K562 (cell line): ENCODE data around the gene PARD3. TPM values are rescaled to one million over a fixed set of nuclear protein-coding genes. Genes with fewer than 3 reads are reported as not detected.

Source experiments
- ATAC-seq: fragments of 200-7000 bp; cut with Tn5 transposase; 3 replicates; pipeline ENCODE4 v1.9.1; 2020; ENCODE audit warnings: moderate library complexity
- BruUV-seq: library from RNA; stranded (reverse); fragments of 400-500 nt; replicated peaks from 2 replicates; lab custom pipeline; 2021; lab: Mats Ljungman, UMichigan
- CTCF ChIA-PET: fragments of 300-600 bp; formaldehyde crosslinking; extraction: SDS; loops from one replicate; lab custom pipeline; 2021; ENCODE audit warnings: low intra/inter-chr PET ratio; lab: Yijun Ruan, JAX
- POLR2A ChIA-PET: fragments of 300-600, 350-650 bp; sonication (Branson Sonifier 250); formaldehyde crosslinking; extraction: SDS; loops from one replicate; lab custom pipeline; 2021; ENCODE audit warnings: antibody characterized with exemption, inconsistent platforms; lab: Yijun Ruan, JAX
- DNase-seq, 4 experiments: peaks; one replicate each; pipeline versions ENCODE4 v3.0.0 to v3.0.0-alpha.2; 2011 to 2018; ENCODE audit warnings: low spot score in 3 of 4, mixed read lengths in 3 of 4; ENCODE audit errors: extremely low read depth in 1 of 4
- FAIRE-seq: peaks from 2 replicates; lab custom pipeline; 2011; peaks lifted over from hg19 to GRCh38; lab: Jason Lieb, UNC
- H2AFZ ChIP-seq: 2 replicates; pipeline ENCODE4 v1.6.0; 2011; ENCODE audit warnings: low read depth, low read length, control low read depth, inconsistent platforms
- H3K27ac ChIP-seq: fragments of 200-600 bp; 3 replicates; pipeline ENCODE4 v1.8.0; 2011; ENCODE audit warnings: low read depth, mild to moderate bottlenecking, control low read depth, inconsistent platforms, low read length, moderate library complexity, mixed read lengths; ENCODE audit errors: extremely low read depth
- H3K27me3 ChIP-seq, 2 experiments: fragments of 300-600 bp in 1 of 2; 2 replicates in 1 of 2; 3 replicates in 1 of 2; pipeline versions ENCODE4 v1.6.0 to v1.8.0; 2011; ENCODE audit warnings: inconsistent platforms in 2 of 2, low read length in 2 of 2, mild to moderate bottlenecking in 1 of 2, mixed read lengths in 1 of 2, moderate library complexity in 1 of 2; ENCODE audit not compliant: control insufficient read depth in 2 of 2, insufficient read depth in 2 of 2
- H3K36me3 ChIP-seq: fragments of 300-600 bp; 3 replicates; pipeline ENCODE4 v1.8.0; 2011; ENCODE audit warnings: mild to moderate bottlenecking, low read length, inconsistent platforms; ENCODE audit not compliant: control insufficient read depth, insufficient read depth
- H3K4me1 ChIP-seq, 2 experiments: fragments of 200-600 bp in 1 of 2; replicated peaks in 1 of 2; 2 replicates in 1 of 2; 3 replicates in 1 of 2; pipeline versions ENCODE4 v1.5.1 to v1.8.0; 2011; ENCODE audit warnings: inconsistent platforms in 2 of 2, low read length in 2 of 2, mild to moderate bottlenecking in 1 of 2, mixed read lengths in 1 of 2, moderate library complexity in 1 of 2; ENCODE audit not compliant: control insufficient read depth in 2 of 2, insufficient read depth in 2 of 2
- H3K4me2 ChIP-seq: 2 replicates; pipeline ENCODE4 v1.6.1; 2011; ENCODE audit warnings: low read length, control low read depth, inconsistent platforms, mixed read lengths; ENCODE audit not compliant: insufficient read depth
- H3K4me3 ChIP-seq: fragments of 200-600 bp; sonication (generic), shearing (Covaris generic); 2 replicates; pipeline ENCODE4 v1.5.1; 2016; ENCODE audit warnings: control low read depth, inconsistent platforms
- H3K79me2 ChIP-seq: fragments of 200-600 bp; 3 replicates; pipeline ENCODE4 v1.8.0; 2011; ENCODE audit warnings: low read length, inconsistent platforms; ENCODE audit not compliant: control insufficient read depth, insufficient read depth
- H3K9ac ChIP-seq, 2 experiments: 2 replicates each; pipeline versions ENCODE4 v1.6.0 to v1.6.1; 2011; ENCODE audit warnings: low read depth in 2 of 2, low read length in 2 of 2, control low read depth in 1 of 2, inconsistent platforms in 1 of 2, mild to moderate bottlenecking in 1 of 2, mixed read lengths in 1 of 2; ENCODE audit not compliant: insufficient read depth in 1 of 2
- H3K9me1 ChIP-seq: one replicate; pipeline ENCODE4 v1.6.0; 2011; ENCODE audit warnings: inconsistent platforms, mild to moderate bottlenecking, low read length, moderate library complexity; ENCODE audit not compliant: control insufficient read depth, insufficient read depth
- H3K9me3 ChIP-seq: replicated peaks from 2 replicates; pipeline ENCODE4 v1.5.1; 2011; ENCODE audit warnings: low read depth, low read length, inconsistent platforms; ENCODE audit not compliant: control insufficient read depth, insufficient read depth
- H4K20me1 ChIP-seq: replicated peaks from 2 replicates; pipeline ENCODE4 v1.6.1; 2011; ENCODE audit warnings: low read length, inconsistent platforms, mixed read lengths; ENCODE audit not compliant: control insufficient read depth, insufficient read depth
- BRD4 ChIP-seq: fragments of 200-600 bp; sonication (generic); IDR thresholded peaks from 2 replicates; pipeline ENCODE4 v1.6.1; 2017; ENCODE audit warnings: inconsistent platforms
- E4F1 ChIP-seq: fragments of 250-450 bp; sonication (Bioruptor Pico); IDR thresholded peaks from 2 replicates; pipeline ENCODE4 v1.5.0; 2021; ENCODE audit warnings: mild to moderate bottlenecking, borderline replicate concordance
- ETS2 ChIP-seq: IDR thresholded peaks from 2 replicates; pipeline ENCODE4 v1.6.1; 2016; ENCODE audit warnings: borderline replicate concordance, missing genetic modification characterization, mild to moderate bottlenecking, moderate library complexity, missing compliant biosample characterization; ENCODE audit not compliant: poor library complexity, severe bottlenecking
- EZH2 ChIP-seq: IDR thresholded peaks from 2 replicates; pipeline ENCODE4 v1.6.1; 2012; ENCODE audit warnings: low read depth, mild to moderate bottlenecking, inconsistent platforms, low read length, borderline replicate concordance
- TRIM24 ChIP-seq, 2 experiments: fragments of 450-650 bp; IDR thresholded peaks; 2 replicates each; pipeline ENCODE4 v1.6.1; 2016
- ZNF3 ChIP-seq: fragments of 250-450 bp; sonication (Bioruptor Pico); IDR thresholded peaks from 2 replicates; pipeline ENCODE4 v1.5.0; 2021; ENCODE audit warnings: mild to moderate bottlenecking, moderate library complexity
- ZNF655 ChIP-seq: fragments of 250-450 bp; sonication (Bioruptor Pico); IDR thresholded peaks from 2 replicates; pipeline ENCODE4 v1.5.0; 2021
- WGBS: fragments of 100-300 bp; shearing (Covaris generic); methylation state at CpG from one replicate; pipeline ENCODE4 v1.1.6; 2016; ENCODE audit warnings: low coverage, mixed read lengths; ENCODE audit not compliant: insufficient coverage; ENCODE audit errors: missing lambda C conversion rate; 5-methylcytosine and 5-hydroxymethylcytosine counted together
- in situ Hi-C: fragments of 300-500 bp; cut with MboI; formaldehyde crosslinking; loops from 4 replicates; pipeline ENCODE4 v1.15.0; 2018; ENCODE audit warnings: inconsistent platforms, mixed read lengths
- intact Hi-C: fragments of 100-400 bp; cut with micrococcal nuclease; formaldehyde crosslinking; loops from 2 replicates; pipeline ENCODE4 v1.14.2; 2022
- polyA plus RNA-seq, 8 experiments: library from polyadenylated mRNA; depleted of rRNA in 4 of 8; stranded (reverse) in 5 of 8; unstranded in 3 of 8; fragments of >200 nt; fragmentation: Nextera tagmentation in 2 of 8; fragmentation: Illumina TruSeq in 1 of 8; extraction: Ambion mirVana in 2 of 8; extraction: Trizol in 1 of 8; gene quantifications; 2 replicates each; pipeline versions ENCODE4 v1.2.1 to v1.2.3, GENCODE V29; 2011 to 2014; ENCODE audit warnings: inconsistent platforms in 1 of 8, missing spikeins in 1 of 8
- total RNA-seq, 7 experiments: library from RNA; depleted of rRNA in 6 of 7; stranded (reverse); fragments of >200 nt in 6 of 7; fragmentation: Illumina TruSeq in 2 of 7; extraction: Trizol in 2 of 7; gene quantifications; 2 replicates each; pipeline versions ENCODE4 v1.2.1 to v1.2.3, GENCODE V29; 2011 to 2021; ENCODE audit warnings: low replicate concordance in 1 of 7

PARD3 gene
- total and polyA plus RNA-seq, 9 of the 15 experiments (the other 6 are each of a cell fraction or from before 2014, with no cell fraction given): 2.7 to 11.7 (median 7.7) TPM

GRCh38 chr10:34817054-34817453 lies 2.0 kb upstream of the PARD3 start (continued):
- TF ChIP-seq E4F1 (CRISPR knock-in tag) (no peak), ETS2 (no peak), BRD4 (no peak), ZNF3 (no peak), TRIM24 (IDR thresholded peaks at IDR 0.05) (no peak)

- Histone ChIP-seq H3K27me3 (peaks cover 12 to 25% of the 10 kb centered on the region in 2 experiments), H3K4me2 (peak overlapping the region; percentile 13; the same call in 1 of the 2 replicates), H3K9me3 (no peaks in the 10 kb centered on the region), H3K9me1 (no peaks in the 10 kb centered on the region), H3K79me2 (no peaks in the 10 kb centered on the region; the same call in 2 of the 3 replicates), H3K27ac (no peak overlapping the region), H3K4me1 (peaks cover 0 to 14% of the 10 kb centered on the region in 2 experiments; a peak in 3 of 5 replicates), H3K4me3 (no peak overlapping the region), H3K9ac (no peak overlapping the region), H4K20me1 (peaks cover 4% of the 10 kb centered on the region), H3K36me3 (no peaks in the 10 kb centered on the region), H2AFZ (no peak overlapping the region)
- ChIA-PET CTCF (no interaction called here), POLR2A (interaction anchor here (1.3 kb wide), 1 partner anchor 8 kb away, joined by 3 read pairs; no protein-coding TSS in a partner anchor)
- TF ChIP-seq ZNF655 (CRISPR knock-in tag): no peak
- 0 out of 2 replicates have a peak, but pooled peaks have one; percentile 15 for TF ChIP-seq EZH2
- in situ Hi-C loops (no loop called here), intact Hi-C loops (no loop called here)
- BruUV-seq: no TSS peak
- FAIRE-seq (no peak), DNase-seq (no peak), ATAC-seq (no peak)
- 29% methylated on average over 10 of the region's 10 CpGs for WGBS
These were observed 1.5 kb upstream of the PARD3 start for GRCh38 chr10:34816501-34817002.
